GM12878 (cell line): ENCODE data around the gene TTC31. TPM values are rescaled to one million over a fixed set of nuclear protein-coding genes. Genes with fewer than 3 reads are reported as not detected.

Experiments used
- ATAC-seq: fragments of 200-7000 bp; cut with Tn5 transposase; 3 replicates; pipeline ENCODE4 v1.9.1; 2020; ENCODE audit warnings: mild to moderate bottlenecking, moderate library complexity
- BruUV-seq: library from RNA; stranded (reverse); fragments of 400-500 nt; replicated peaks from 2 replicates; lab custom pipeline; 2021; lab: Mats Ljungman, UMichigan
- CTCF ChIA-PET: fragments of 300-600 bp; sonication (Branson Sonifier 250); formaldehyde crosslinking; extraction: SDS; loops from one replicate; lab custom pipeline; 2021; ENCODE audit warnings: inconsistent platforms; lab: Yijun Ruan, JAX
- POLR2A ChIA-PET: fragments of 350-600 bp; formaldehyde crosslinking; extraction: SDS; loops from one replicate; lab custom pipeline; 2021; ENCODE audit warnings: inconsistent platforms; lab: Charles Lee
- RAD21 ChIA-PET: fragments of 300-600 bp; sonication (Branson Sonifier 250); formaldehyde crosslinking; loops from one replicate; lab custom pipeline; 2023; ENCODE audit warnings: antibody characterized with exemption; ENCODE audit not compliant: unreplicated experiment; lab: Charles Lee
- SMC1A ChIA-PET: fragments of 300-600 bp; sonication (Branson Sonifier 250); formaldehyde crosslinking; loops from one replicate; lab custom pipeline; 2023; ENCODE audit not compliant: unreplicated experiment, uncharacterized antibody; lab: Charles Lee
- DNase-seq: peaks from one replicate; pipeline ENCODE4 v3.0.0-alpha.2; 2011; ENCODE audit warnings: low read depth, low spot score
- FAIRE-seq: peaks from 3 replicates; lab custom pipeline; 2011; peaks lifted over from hg19 to GRCh38; lab: Jason Lieb, UNC
- H2AFZ ChIP-seq: 2 replicates; pipeline ENCODE4 v1.6.0; 2011; ENCODE audit warnings: low read depth, low read length, control low read depth; ENCODE audit not compliant: control insufficient read depth
- H3K27ac ChIP-seq: 2 replicates; pipeline ENCODE4 v1.5.1; 2011; ENCODE audit warnings: control low read depth; ENCODE audit not compliant: control insufficient read depth, insufficient read depth
- H3K27me3 ChIP-seq, 2 experiments: replicated peaks in 1 of 2; 2 replicates each; pipeline versions ENCODE4 v1.6.0 to v1.6.1; 2011; ENCODE audit warnings: low read length in 1 of 2; ENCODE audit not compliant: control insufficient read depth in 2 of 2, insufficient read depth in 2 of 2
- H3K36me3 ChIP-seq, 2 experiments: 2 replicates each; pipeline ENCODE4 v1.5.1; 2011; ENCODE audit warnings: low read length in 1 of 2; ENCODE audit not compliant: control insufficient read depth in 2 of 2, insufficient read depth in 2 of 2
- H3K4me1 ChIP-seq: 2 replicates; pipeline ENCODE4 v1.6.1; 2011; ENCODE audit warnings: mild to moderate bottlenecking, low read length, moderate library complexity, mixed read lengths; ENCODE audit not compliant: control insufficient read depth, insufficient read depth
- H3K4me2 ChIP-seq: 2 replicates; pipeline ENCODE4 v1.6.0; 2011; ENCODE audit warnings: control low read depth; ENCODE audit not compliant: control insufficient read depth, insufficient read depth
- H3K4me3 ChIP-seq: fragments of 200-600 bp; sonication (generic); 2 replicates; pipeline ENCODE4 v1.5.1; 2016
- H3K79me2 ChIP-seq: 2 replicates; pipeline ENCODE4 v1.6.0; 2011; ENCODE audit warnings: low read length; ENCODE audit not compliant: control insufficient read depth, insufficient read depth
- H3K9ac ChIP-seq: 2 replicates; pipeline ENCODE4 v1.8.0; 2011; ENCODE audit warnings: low read length, control low read depth, mixed read lengths; ENCODE audit not compliant: control insufficient read depth, insufficient read depth
- H3K9me3 ChIP-seq: replicated peaks from 3 replicates; pipeline ENCODE4 v1.5.1; 2011; ENCODE audit warnings: mild to moderate bottlenecking, low read length; ENCODE audit not compliant: control insufficient read depth, insufficient read depth
- H4K20me1 ChIP-seq: 2 replicates; pipeline ENCODE4 v1.6.0; 2011; ENCODE audit not compliant: control insufficient read depth, insufficient read depth
- CEBPB ChIP-seq, 2 experiments: fragments of 150-350 bp in 1 of 2; IDR thresholded peaks; 2 replicates each; pipeline ENCODE4 v1.6.1; 2012 to 2014; ENCODE audit warnings: low read depth in 2 of 2, low read length in 2 of 2, borderline replicate concordance in 1 of 2, inconsistent platforms in 1 of 2
- CHD4 ChIP-seq: fragments of 200-600 bp; sonication (generic); IDR thresholded peaks from 2 replicates; pipeline ENCODE4 v1.6.1; 2016; ENCODE audit warnings: mild to moderate bottlenecking
- EED ChIP-seq: sonication (generic); IDR thresholded peaks from 2 replicates; pipeline ENCODE4 v1.6.1; 2016; ENCODE audit warnings: antibody characterized with exemption, low read depth
- KDM1A ChIP-seq: fragments of 200-600 bp; sonication (generic); IDR thresholded peaks from 2 replicates; pipeline ENCODE4 v1.6.1; 2016; ENCODE audit warnings: borderline replicate concordance
- MEF2A ChIP-seq: IDR thresholded peaks from 2 replicates; pipeline ENCODE4 v1.6.1; 2011; ENCODE audit warnings: low read depth, mild to moderate bottlenecking, low read length, moderate library complexity; ENCODE audit not compliant: insufficient read depth
- NFXL1 ChIP-seq: fragments of 450-650 bp; IDR thresholded peaks from 2 replicates; pipeline ENCODE4 v1.6.1; 2017; ENCODE audit warnings: antibody characterized with exemption, mild to moderate bottlenecking, borderline replicate concordance
- NFYA ChIP-seq: IDR thresholded peaks from 2 replicates; pipeline ENCODE4 v1.6.1; 2011; ENCODE audit warnings: low read depth, mild to moderate bottlenecking, low read length, improper control_type of control experiment, borderline replicate concordance
- PML ChIP-seq: IDR thresholded peaks from 2 replicates; pipeline ENCODE4 v1.6.1; 2012; ENCODE audit warnings: low read length, inconsistent platforms
- POLR2AphosphoS2 ChIP-seq: IDR thresholded peaks from 2 replicates; pipeline ENCODE4 v1.6.1; 2011; ENCODE audit warnings: low read depth, mild to moderate bottlenecking, low read length, improper control_type of control experiment, moderate library complexity
- REST ChIP-seq: IDR thresholded peaks from 2 replicates; pipeline ENCODE4 v1.6.1; 2012; ENCODE audit warnings: mild to moderate bottlenecking, low read depth, low read length
- STAT1 ChIP-seq: fragments of 450-650 bp; conservative IDR thresholded peaks from 2 replicates; pipeline ENCODE4 v1.6.1; 2014; ENCODE audit warnings: antibody characterized with exemption, mild to moderate bottlenecking
- TBL1XR1 ChIP-seq: IDR thresholded peaks from 2 replicates; pipeline ENCODE4 v1.6.1; 2012; ENCODE audit warnings: low read depth, low read length, improper control_type of control experiment
- TCF3 ChIP-seq: IDR thresholded peaks from 2 replicates; pipeline ENCODE4 v1.6.1; 2012; ENCODE audit warnings: low read depth, mild to moderate bottlenecking, low read length, borderline replicate concordance; ENCODE audit not compliant: insufficient read depth
- YBX1 ChIP-seq: fragments of 450-650 bp; IDR thresholded peaks from 2 replicates; pipeline ENCODE4 v1.6.1; 2016; ENCODE audit warnings: antibody characterized with exemption
- WGBS: methylation state at CpG from one replicate; pipeline ENCODE4 v1.1.6; 2016; ENCODE audit warnings: low lambda C conversion rate; ENCODE audit not compliant: insufficient replicate concordance, insufficient coverage; ENCODE audit errors: missing lambda C conversion rate; 5-methylcytosine and 5-hydroxymethylcytosine counted together
- in situ Hi-C: fragments of 300-500 bp; cut with MboI; formaldehyde crosslinking; loops from 9 replicates; pipeline ENCODE4 v1.14.3; 2018; ENCODE audit warnings: mixed read lengths
- intact Hi-C: fragments of 100-400 bp; cut with micrococcal nuclease; formaldehyde crosslinking; loops from one replicate; pipeline ENCODE4 v1.14.2; 2022; ENCODE audit not compliant: unreplicated experiment
- polyA plus RNA-seq, 11 experiments: library from polyadenylated mRNA; depleted of rRNA in 4 of 11; unstranded in 6 of 11; stranded (reverse) in 5 of 11; fragments of >200 nt; fragmentation: Nextera tagmentation in 4 of 11; fragmentation: Illumina TruSeq in 1 of 11; extraction: Ambion mirVana in 4 of 11; extraction: Trizol in 1 of 11; gene quantifications; 1 replicate in 1 of 11; 2 replicates in 10 of 11; pipeline versions ENCODE4 v1.2.1 to v1.2.3, GENCODE V29; 2011 to 2016; ENCODE audit warnings: inconsistent platforms in 2 of 11, missing spikeins in 2 of 11, low read depth in 1 of 11
- total RNA-seq, 4 experiments: library from RNA; depleted of rRNA in 3 of 4; stranded (reverse); fragments of >200 nt in 3 of 4; fragmentation: Illumina TruSeq in 1 of 4; extraction: Trizol in 1 of 4; gene quantifications; 2 replicates each; pipeline versions ENCODE4 v1.2.1 to v1.2.3, GENCODE V29; 2013 to 2021
- TF ChIP-seq, protein P1 (sequence below), 3 experiments: IDR thresholded peaks in 2 of 3; conservative IDR thresholded peaks in 1 of 3; 2 replicates each; pipeline ENCODE4 v1.5.1; 2011; ENCODE audit warnings: low read depth in 3 of 3, low read length in 3 of 3, mild to moderate bottlenecking in 3 of 3, control low read depth in 2 of 3, moderate library complexity in 2 of 3, inconsistent platforms in 1 of 3, mixed read lengths in 1 of 3; ENCODE audit not compliant: control insufficient read depth in 2 of 3, insufficient read depth in 1 of 3; ENCODE audit errors: extremely low read depth in 1 of 3

The TTC31 gene
- total and polyA plus RNA-seq, 10 of the 15 experiments (the other 5 are each of a cell fraction or from before 2014, with no cell fraction given), result 6.5 to 34.9 (median 25.9) TPM

GRCh38 chr2:74458938-74459363, 23.9 kb upstream of the TTC31 start:
- Histone ChIP-seq H3K27me3 (no peaks in the 10 kb centered on the region), H3K27ac (peak overlapping the region; percentile 80), H3K4me3 (peak overlapping the region; percentile 99), H4K20me1 (no peaks in the 10 kb centered on the region), H3K9me3 (no peaks in the 10 kb centered on the region), H3K9ac (peak overlapping the region; percentile 93), H2AFZ (no peak overlapping the region), H3K79me2 (peaks cover 22% of the 10 kb centered on the region), H3K4me1 (peaks cover 19% of the 10 kb centered on the region), H3K36me3 (peaks cover 2 to 4% of the 10 kb centered on the region in 2 experiments; a peak in 3 of 4 replicates), H3K4me2 (peak overlapping the region; percentile 87)
- no peak for ATAC-seq
- ChIA-PET SMC1A (interaction anchor here (1.2 to 5.5 kb wide), 11 partner anchors 9 to 129 kb away, joined by 3 to 24 read pairs (median 7); partner anchors contain the start of genes C2orf81, CCDC142, TTC31 and WDR54), POLR2A (interaction anchor here (0.7 to 5.8 kb wide), 12 partner anchors 8 to 129 kb away, joined by 3 to 44 read pairs (median 5); partner anchors contain the start of genes C2orf81, CCDC142, MRPL53 and PCGF1), RAD21 (interaction anchor here (0.8 to 3.5 kb wide), 17 partner anchors 13 to 429 kb away, joined by 3 to 21 read pairs (median 5); partner anchors contain the start of genes AUP1, C2orf81, CCDC142 and HTRA2), CTCF (interaction anchor here (1.2 to 6.7 kb wide), 6 partner anchors 16 to 128 kb away, joined by 5 to 54 read pairs (median 10); partner anchors contain the start of genes AUP1, CCDC142, HTRA2 and TTC31)
- TF ChIP-seq TCF3 (no peak), CHD4 (no peak), PML (no peak), TBL1XR1 (no peak), NFXL1 (no peak), MEF2A (no peak), KDM1A (no peak), REST (no peak), POLR2AphosphoS2 (no peak), YBX1 (no peak), STAT1 (no peak), EED (no peak), CEBPB (IDR thresholded peaks at IDR 0.05; ENCODE audit: borderline replicate concordance in 1 of 2, low read depth in 2 of 2, low read length in 2 of 2) (no peak), NFYA (no peak)
- TF ChIP-seq, protein P1, sequence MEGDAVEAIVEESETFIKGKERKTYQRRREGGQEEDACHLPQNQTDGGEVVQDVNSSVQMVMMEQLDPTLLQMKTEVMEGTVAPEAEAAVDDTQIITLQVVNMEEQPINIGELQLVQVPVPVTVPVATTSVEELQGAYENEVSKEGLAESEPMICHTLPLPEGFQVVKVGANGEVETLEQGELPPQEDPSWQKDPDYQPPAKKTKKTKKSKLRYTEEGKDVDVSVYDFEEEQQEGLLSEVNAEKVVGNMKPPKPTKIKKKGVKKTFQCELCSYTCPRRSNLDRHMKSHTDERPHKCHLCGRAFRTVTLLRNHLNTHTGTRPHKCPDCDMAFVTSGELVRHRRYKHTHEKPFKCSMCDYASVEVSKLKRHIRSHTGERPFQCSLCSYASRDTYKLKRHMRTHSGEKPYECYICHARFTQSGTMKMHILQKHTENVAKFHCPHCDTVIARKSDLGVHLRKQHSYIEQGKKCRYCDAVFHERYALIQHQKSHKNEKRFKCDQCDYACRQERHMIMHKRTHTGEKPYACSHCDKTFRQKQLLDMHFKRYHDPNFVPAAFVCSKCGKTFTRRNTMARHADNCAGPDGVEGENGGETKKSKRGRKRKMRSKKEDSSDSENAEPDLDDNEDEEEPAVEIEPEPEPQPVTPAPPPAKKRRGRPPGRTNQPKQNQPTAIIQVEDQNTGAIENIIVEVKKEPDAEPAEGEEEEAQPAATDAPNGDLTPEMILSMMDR (IDR thresholded peaks at IDR 0.05 in 2 of 3, conservative IDR thresholded peaks at IDR 0.05 in 1 of 3; ENCODE audit: control insufficient read depth in 2 of 3, extremely low read depth in 1 of 3, insufficient read depth in 1 of 3, low read depth in 3 of 3, low read length in 3 of 3), result no peak
- WGBS, result under 1% methylated on average over 10 of the region's 10 CpGs
- in situ Hi-C loops, result no loop called here
- intact Hi-C loops, result loop anchor here (1.0 kb wide), 2 partner anchors 23 to 70 kb away; partner anchors contain the start of genes AUP1, CCDC142 and HTRA2
- BruUV-seq, result no TSS peak
- DNase-seq, result no peak
- FAIRE-seq, result no peak
